HG02884 (cell line): Measurements from ENCODE around the gene CDH4.

ENCODE experiments used
- ATAC-seq: cut with Tn5 transposase; IDR thresholded peaks from one replicate; pipeline ENCODE4 v1.9.1; 2021; ENCODE audit warnings: mild to moderate bottlenecking, moderate library complexity; ENCODE audit not compliant: unreplicated experiment

CDH4 gene

DNA sequence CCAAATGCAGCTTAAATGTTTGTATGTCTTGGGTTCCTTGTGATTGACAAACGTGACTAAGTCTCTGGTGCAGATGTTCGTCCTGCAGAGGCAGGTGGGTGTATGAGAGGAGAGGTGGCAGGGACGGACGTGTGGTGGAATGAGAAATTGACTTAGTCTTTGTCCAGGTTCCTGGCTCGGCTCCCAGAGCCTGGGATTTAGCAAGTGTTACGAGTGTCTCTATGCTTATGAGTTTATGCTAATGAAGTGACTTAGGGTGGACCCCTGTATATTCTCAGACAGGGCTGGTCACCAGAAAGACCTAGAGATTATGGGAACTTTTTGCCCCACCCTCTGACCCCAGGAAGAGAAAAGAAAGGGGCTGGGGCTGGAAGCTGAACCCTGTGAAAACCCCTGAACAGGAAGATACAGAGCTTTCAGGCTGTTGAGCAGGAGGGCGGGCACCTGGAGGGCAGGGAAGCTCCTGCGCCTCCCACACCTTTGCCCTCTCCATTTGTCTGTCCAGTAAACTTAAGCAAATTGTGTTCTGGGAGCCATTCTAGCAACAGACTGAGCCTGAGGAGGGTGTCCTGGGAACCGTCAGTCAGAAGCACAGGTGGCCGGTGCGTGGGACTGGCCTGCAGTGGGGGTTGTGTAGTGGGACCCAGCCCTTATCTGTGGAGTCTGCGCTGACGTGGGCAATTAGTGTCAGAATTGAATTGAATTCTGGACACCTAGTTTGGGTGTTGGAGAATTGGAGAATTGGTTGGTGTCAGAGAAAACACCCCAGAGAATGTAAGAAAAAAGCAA, 362.1 kb downstream of the CDH4 start:
- ATAC-seq: no peak

DNA sequence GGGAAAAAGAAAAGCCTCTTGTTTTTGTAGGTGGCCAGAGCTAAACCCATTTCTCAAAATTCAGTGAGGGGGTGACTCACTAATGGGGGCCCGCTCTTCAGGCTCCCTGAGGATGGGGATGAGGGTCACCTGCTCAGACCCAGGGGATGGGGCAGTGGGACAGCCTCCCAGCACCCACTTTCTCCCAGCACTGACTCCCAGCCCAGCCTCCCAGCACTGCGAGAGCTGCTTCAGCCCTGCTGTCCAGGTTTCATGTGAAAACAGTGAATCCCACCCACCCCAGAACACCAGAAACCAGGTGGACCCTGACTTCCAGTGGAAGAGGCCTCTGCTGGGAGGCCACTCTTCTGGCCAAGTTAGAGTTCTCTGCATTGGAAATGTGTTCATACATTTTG, 362.6 kb downstream of the CDH4 start:
- ATAC-seq: no peak

DNA sequence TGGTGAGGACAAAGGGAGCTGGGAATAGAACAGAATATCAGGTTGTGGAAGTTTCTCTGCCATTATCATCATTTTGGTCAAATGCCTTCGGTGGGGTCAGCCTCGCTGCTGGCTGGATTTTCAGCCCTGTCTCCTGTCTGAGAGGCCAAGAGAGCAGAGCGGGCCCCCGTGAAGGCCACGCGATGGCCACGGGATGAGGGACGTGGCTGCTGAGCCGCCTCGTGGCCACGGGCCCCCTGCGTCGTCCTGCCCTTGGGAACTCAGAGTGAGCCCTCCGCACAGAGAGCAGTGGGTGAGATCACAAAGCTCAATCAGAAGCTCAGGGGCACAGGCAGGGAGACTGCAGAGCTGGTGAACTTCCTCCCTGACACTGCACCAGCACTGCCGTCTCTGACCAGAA, 363.7 kb downstream of the CDH4 start:
- no peak for ATAC-seq

DNA sequence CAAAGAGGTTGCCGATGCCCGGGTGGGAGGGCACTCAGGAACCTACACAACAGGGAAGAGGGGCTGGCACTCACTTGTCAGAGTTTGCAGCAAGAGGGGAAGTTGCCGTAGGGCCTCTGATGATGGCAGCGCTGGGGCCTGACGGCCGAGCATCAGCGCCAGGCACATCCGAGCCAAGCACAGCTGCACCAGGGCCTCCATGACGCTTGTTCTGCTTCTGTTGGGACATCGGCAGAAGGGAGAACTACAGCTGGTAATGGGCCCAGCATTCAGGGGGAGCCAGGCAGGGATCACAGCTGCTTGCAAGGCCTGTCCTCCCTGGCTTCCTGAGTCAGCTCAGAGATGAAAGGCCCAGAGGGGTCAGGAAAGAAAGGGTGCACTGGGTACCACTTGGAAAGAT, 367.7 kb downstream of the CDH4 start:
- ATAC-seq: no peak

DNA sequence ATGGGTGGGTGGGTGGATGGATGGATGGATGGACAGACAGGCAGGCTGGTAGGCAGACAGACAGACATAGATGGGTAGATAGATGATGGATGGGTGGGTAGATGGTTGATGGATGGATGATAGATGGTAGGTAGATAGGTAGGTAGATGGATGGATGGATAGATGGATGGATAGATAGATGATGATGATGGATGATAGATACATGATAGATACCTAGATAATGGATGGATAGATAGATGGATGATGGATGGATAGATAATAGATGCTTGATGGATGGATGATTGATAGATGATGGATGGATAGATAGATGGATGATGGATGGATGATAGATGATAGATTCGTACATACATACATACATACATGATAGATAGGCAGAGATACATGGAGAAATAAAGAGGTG, 368.1 kb downstream of the CDH4 start:
- ATAC-seq: no peak

DNA sequence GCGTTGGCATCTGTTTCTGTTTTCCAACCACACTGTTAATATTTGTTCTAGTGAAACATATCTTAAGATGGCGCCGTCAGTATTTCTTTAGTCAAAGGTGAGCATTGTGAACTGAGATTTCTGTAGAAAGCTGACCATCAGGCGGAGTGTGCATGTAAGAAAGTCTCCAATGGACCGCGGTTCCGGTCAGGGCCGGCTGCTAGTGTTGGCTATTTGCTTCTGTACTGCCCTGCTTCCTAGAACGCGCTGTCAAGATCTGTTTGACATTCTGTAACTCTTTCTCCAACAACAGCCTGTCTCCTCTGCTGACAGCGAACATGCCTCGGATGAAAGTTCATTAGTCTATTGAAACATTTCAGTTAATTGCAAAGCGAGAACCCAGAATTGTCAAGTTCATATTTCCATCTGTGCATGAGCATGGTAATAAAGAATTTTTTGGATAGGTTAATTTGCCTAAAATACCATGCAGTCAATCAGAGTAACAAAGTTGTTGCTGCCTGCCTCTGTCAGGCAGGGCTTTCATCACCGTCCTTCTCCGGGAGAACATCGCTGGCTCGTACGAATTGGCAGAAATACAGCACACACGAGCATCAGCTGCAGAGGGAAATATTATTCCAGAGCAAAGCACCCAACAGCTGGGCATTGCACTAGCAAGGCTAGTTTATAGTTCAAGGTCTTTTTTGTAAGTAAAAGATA, 369.1 kb downstream of the CDH4 start:
- no peak for ATAC-seq

DNA sequence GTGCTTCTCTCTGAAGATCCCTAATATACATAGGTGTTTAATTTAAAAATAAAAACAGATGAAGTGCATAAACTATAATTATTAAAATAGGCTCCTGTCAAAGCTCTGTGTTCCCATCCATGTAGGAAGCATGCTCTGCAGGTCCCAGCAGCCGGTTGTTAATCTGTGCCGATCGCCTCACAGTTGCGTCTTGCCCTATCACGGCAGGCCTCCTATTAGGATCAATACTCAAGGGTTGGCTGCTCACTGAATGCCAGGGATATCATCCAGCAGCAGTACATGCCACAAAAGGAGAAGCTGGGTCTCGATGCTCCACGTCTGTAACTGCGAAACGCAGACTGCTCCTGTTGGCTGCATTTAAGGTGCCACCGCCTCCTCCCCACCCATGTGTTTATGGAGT, 369.8 kb downstream of the CDH4 start:
- ATAC-seq: no peak

DNA sequence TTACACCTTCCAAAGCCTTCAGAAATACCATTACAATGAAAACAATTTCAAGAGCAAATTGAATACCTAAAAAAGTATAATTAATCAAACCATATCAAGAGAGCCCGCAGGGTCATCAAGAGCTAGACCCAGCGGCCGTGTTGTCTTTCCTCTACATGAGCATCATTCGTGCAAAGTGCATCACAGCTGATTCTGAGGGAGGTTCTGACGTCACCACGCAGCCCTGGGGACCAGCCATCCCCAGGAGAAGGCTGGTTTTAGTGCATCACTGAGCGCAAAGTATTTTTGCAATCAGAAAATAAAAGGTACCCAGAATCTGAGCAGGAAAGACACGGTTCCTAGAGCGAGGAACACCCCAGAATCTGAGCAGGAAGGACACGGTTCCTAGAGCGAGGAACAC, 371.4 kb downstream of the CDH4 start:
- ATAC-seq: no peak

DNA sequence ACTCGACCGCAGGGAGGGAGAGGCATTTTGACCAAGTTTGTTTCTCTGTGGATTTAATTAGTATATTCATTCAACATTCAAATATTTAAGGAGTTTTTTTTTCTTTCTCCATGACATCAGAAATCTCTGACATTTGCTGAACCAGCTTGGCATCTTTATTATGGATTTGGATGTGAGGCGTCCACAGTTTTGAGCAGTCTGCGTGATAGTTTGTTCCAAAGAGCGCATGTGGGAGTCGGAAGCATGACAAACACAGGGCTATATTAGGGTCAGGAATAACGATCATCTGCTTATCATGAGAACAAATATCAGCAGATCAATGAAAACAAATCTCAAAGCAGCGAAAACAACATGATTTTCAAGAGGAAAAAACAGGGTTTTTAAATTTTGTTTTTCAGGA, 373.2 kb downstream of the CDH4 start:
- no peak for ATAC-seq

DNA sequence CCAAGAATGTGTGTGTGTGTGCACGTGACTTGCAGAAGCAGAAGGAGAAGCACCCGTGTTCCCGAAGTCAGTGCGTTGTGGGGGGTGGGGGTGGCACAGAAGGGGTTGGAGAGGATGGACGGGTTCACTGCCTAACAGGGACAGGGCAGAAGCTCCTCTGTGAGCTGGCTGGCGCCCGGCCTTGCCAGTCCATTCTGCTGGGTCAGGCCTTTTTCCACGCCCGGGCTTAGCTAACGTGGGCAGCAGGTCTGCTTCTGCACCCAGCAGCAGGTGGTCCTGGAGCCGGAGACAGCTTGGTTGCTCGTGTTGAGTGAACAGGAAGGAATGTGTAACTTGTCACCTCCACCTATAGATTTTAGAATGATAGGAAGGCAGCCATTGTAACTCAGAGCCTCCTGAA, 374.4 kb downstream of the CDH4 start:
- ATAC-seq: no peak

DNA sequence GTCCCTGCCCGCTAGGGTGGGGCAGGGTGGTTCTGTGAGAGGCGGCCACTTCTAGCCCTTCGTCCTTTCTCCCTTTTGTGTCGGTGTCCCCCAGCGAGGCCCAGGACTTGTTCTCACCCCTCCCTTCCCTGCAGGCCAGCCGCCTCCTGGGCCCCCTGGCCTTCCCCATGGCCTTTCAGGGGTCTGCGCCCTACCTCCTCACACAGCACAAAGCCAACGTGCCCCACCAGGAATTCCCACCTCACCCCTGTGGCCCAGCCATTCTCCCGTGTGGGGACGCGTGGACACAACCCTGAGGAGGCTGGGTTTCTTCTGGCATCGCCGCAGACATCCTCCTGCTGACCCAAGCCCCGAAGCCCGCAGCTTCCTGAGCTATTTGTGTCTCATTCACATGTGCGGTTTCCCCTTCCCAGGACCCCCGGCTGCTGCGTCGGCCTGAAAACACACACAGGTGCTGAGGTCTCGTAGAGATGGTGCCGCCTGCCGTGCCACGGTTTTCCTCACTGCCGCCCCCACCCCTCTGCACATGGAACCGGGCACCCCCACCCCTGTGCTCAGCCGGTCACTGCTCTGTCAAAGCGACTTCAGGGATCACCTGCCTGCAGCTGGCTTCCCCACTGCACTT, 375.8 kb downstream of the CDH4 start:
- no peak for ATAC-seq

DNA sequence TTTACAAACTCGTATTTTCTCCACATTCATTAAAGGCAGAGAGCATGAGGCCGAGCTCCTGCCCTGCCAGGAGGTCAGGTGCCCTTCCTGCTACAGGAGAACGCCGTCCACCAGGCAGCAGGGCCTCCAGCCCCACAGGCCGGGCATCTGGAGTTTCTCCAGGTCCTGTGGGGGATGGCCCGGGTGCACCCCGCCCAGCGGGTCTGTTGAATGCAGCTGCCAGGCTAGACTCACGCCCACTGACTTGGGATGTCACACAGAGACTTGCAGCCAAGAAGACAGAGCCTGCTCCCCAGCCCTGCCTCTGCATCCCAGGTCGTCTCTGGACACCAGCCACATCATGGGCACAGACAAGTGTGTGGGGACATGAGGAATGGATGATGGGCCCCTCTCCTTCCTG, 376.4 kb downstream of the CDH4 start:
- ATAC-seq: no peak

DNA sequence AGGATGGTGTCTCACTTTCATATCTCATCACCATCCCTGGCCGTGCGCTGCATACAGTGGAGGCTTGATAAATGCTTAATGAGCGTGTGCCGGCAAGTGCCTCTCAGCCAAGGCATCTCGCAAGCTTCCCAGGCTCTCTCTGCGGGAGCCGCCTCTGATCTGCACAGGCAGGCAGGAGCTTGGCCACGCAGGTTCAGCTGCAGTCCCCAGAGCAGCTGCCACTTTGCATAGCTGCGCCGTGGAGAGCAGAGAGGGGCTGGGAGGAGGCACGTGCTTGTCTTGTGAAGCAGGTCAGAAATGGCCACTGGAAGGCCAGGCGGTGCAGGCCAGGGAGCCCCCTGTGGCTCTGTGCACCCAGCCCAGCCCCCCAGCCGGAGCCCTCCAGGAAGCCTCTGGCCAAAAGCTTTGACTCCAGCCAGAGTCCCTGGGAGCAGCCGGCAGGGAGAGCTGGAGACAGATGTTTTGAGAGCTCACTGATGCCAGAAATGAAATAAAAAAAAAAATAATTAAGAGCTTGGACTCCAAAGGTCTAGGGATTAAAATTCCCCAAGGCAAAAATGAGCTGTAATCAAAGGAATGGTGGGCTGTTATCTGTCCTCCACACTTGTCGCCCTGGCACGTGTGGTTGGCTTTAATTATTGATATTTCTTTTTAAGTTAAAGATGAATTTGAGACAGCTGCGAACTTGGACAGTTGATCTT, 377.0 kb downstream of the CDH4 start:
- ATAC-seq: no peak

DNA sequence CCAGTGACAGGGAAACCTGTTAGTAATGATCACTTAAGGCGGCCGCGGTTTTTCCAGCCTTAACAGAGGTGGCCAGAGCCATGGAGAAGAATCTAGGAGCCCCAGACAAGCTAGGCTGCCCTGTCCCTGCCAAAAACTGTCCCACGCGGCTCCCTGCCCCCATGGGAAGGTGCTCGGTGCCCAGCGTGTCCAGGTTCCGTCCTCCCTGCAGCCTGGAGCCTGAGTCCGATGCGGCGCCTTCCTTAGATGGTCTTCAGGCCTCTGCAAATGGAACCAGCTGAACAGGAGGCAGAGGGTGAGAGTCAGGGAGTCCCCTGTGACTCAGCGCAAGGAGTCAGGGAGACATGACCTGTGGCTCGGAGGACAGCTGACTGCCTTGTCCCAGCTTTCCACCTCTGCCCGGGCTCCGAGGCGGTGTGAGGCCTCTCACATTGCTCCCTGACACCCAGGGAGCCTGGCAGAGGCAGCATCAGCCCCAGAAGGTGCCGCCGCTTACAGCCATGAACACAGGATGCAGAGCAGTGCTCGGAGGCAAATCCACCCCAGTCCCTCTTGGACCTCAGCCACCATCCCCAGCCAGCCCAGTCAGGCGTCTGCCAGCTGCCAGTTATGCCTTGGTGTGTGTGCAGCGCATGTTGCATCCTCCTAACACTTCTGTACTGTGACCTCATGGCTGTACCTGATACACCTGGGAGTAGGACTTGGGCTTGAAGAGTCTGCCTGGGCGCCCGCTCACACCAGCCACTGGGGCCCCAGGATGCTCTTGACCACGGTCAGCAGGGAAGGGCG, 377.7 kb downstream of the CDH4 start:
- ATAC-seq: no peak

DNA sequence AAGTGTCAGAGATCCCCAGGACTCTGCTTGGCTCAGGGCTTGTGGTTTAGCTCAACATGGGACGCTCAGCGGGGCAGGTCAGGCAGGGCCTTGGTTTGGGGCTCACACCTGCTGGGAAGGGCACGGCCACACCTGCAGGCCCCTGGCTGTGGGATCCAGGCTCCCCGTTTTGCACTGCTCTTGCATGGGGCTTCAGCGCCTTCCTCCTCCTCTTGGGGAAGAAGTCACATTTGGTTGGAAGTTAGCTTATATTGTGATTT, 378.3 kb downstream of the CDH4 start:
- ATAC-seq: no peak

DNA sequence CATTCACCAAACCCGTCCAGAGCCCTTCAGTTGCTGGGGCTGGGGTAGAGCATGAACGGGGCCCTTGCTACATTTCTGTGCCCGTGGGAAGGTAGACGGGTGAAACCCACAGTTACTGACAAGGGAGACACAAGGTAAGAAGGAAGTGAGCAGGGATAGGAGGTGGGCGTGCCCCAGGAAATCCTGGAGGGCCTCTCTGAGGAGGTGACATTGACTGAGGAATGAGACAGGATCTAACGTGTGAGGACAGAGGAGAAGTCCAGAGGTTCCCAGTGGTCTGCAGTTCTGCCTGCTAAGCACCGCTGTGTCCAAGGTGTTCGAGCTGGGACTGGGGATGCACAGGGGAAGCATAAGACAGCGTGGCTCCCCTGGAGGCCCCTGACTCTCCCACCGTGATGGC, 378.8 kb downstream of the CDH4 start:
- ATAC-seq: no peak

DNA sequence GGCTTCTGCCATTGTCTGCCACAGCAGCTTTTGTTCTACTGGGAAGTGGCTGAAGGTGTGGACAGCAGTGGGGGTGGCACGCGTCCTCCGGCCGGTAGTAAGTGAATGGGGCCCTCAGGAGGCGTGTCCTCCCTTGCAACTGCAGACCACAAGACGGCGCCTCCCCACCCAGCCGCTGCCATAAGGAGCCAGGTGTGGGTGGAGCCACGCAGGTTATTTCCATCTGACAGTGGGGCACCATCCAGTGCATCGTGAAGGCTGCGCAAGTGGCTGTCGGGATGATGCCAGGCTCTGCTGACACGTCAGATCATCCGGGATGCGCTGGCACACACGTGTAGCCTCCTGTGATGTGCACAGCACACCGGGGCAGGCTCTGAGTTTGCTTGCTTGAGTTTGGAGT, 379.7 kb downstream of the CDH4 start:
- ATAC-seq: no peak

DNA sequence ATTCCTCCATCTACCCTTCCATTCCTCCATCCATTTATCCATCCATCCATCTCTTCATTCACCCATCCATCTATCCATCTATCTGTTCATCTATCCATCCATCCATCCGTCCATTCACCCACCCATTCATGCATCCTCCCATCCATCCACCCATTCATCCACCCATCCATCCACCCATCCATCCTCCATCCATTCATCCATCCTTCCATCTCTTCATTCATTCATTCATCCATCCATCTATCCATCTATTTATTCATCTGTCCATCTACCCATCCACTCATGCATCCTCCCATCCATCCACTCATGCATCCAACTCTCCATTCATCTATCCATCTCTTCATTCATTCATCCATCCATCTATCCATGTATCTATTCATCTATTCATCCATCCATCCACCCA, 380.9 kb downstream of the CDH4 start:
- no peak for ATAC-seq

DNA sequence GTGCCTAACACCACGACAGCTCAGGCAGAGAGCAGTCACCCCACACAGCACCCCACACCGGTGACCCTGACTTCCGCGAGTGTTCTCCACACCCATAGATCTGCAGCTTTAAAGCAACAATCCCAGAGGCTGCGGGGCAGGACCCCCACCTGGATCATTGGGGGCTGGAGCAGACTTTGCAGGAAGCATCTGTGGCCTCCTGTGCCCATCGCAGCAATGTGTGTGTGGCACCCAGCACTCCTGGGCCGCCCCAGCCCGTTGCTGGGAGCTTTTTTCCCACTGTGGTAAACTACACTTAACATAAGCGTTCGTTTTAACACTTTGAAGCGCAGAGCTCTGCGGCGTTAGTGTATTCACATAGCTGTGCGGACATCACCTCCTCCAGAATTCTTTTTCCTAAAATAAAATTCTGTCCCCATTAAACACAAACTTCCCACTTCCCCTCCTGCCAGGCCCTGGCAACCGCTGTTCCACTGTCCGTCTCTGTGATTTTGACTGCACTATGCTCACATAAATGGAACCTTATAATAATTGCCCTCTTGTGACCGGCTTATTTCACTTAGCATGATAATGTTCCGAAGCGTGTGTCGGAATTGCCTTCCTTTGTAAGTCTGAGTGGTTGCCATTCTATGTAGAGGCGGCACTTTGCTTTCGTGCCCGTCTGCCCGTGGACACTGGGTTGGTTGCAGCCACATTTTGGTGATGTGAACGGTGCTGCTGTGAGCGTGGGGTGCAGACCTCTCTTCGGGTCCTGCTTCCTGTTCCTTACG, 382.5 kb downstream of the CDH4 start:
- no peak for ATAC-seq

DNA sequence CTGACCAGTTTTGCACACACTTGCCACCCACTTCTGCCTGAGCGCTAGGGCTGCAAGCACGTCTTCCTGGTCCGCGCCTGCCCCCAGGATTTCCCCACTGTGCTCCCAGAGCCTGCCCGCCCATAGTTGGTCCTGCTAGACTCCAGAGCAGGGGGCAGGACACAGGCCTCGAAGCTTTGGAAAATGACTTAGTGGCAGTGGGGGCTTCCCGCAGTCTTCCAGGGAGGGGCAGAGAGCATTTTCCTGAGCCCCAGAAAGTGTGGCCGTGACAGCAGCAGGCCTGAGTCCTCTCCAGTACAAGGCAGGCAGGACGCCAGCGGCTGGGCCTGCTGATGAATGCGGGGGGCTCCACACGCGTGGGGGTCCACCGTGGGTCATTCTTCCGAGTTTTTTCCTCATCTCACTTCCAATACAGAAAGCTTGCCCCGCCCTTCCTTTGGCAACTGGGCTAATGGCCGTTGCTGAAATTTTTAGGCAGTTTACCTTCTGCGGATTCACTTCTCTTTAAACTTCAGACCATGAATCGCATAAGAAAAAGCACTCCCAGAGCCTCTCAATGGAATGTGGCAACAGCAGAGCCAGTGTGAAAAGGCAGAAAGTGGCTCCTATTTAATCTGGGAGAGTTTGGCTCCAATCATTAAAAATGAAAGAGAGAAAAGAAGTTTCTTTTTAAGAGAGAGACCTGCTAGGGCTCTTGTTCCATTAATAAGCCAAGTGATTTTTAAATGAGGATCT, 383.8 kb downstream of the CDH4 start:
- ATAC-seq: no peak
